NCI-H345 treated with DMSO at 0.1 percent for 48 hours (cell line): ENCODE measurements around the gene TSSK2.

Experiments used
- DNase-seq: peaks from one replicate; lab custom pipeline; 2025; ENCODE audit not compliant: unreplicated experiment; lab: John Stamatoyannopoulos, UW

Gene TSSK2

GRCh38 chr22:19180740-19181410, 49.8 kb downstream of the TSSK2 start:
- no peak for DNase-seq

- DNase-seq: no peak
These were observed 50.8 kb downstream of the TSSK2 start for GRCh38 chr22:19181786-19182471.
